Measurements from ENCODE around the gene PCDHGA7. TPM values are rescaled to one million over a fixed set of nuclear protein-coding genes. Genes with fewer than 3 reads are reported as not detected.

PCDHGA7 gene
- total RNA-seq, 1 donor from 2014 or later: 1.6 TPM

- H3K9me3 Mint-ChIP-seq: peaks cover 15% of the 10 kb centered on the region
Observed at GRCh38 chr5:141434006-141434405, 51.5 kb downstream of the PCDHGA7 start.

More at GRCh38 chr5:141434006-141434405, 51.5 kb downstream of the PCDHGA7 start:
- H3K4me1 Mint-ChIP-seq: peaks cover 16% of the 10 kb centered on the region
- intact Hi-C loops (cut with micrococcal nuclease): no loop called here
- ChIA-PET POLR2A (no interaction called here), CTCF (no interaction called here)
- DNase-seq (no peak), ATAC-seq (ENCODE audit: low read depth) (no peak)
- TF ChIP-seq CTCF (IDR thresholded peaks at IDR 0.05): no peak
- H3K4me3 Mint-ChIP-seq: no peak overlapping the region
- no peak overlapping the region for H3K27ac Mint-ChIP-seq
- peaks cover 24% of the 10 kb centered on the region for H3K27me3 Mint-ChIP-seq
- H3K36me3 Mint-ChIP-seq (ENCODE audit: low read depth): peaks cover 4% of the 10 kb centered on the region

Other genes with a start within 250 kb of the PCDHGA7 start
- not detected in 2 replicates for gene PCDHB5, start 247.5 kb upstream of the PCDHGA7 start, total RNA-seq
- gene PCDHB6, start 232.7 kb upstream of the PCDHGA7 start, total RNA-seq: not detected in 2 replicates
- gene PCDHB7, start 210.1 kb upstream of the PCDHGA7 start, total RNA-seq: not detected in 2 replicates
- not detected in 2 replicates for gene PCDHB8, start 205.0 kb upstream of the PCDHGA7 start, total RNA-seq
- not detected in 2 replicates for gene PCDHB16, start 200.4 kb upstream of the PCDHGA7 start, total RNA-seq
- gene PCDHB9, start 195.6 kb upstream of the PCDHGA7 start, total RNA-seq: 0.27 and 0.29 TPM in 2 replicates
- gene PCDHB10, start 190.4 kb upstream of the PCDHGA7 start, total RNA-seq: 0.07 TPM in 1 of 2 replicates, not detected in the other
- not detected in 2 replicates for gene PCDHB11, start 183.1 kb upstream of the PCDHGA7 start, total RNA-seq
- not detected in 2 replicates for gene PCDHB12, start 174.0 kb upstream of the PCDHGA7 start, total RNA-seq
- gene PCDHB13, start 168.8 kb upstream of the PCDHGA7 start, total RNA-seq: 0.07 and 0.09 TPM in 2 replicates
- 0.11 TPM in 1 of 2 replicates, not detected in the other for gene PCDHB14, start 159.4 kb upstream of the PCDHGA7 start, total RNA-seq
- not detected in 2 replicates for gene PCDHB15, start 137.3 kb upstream of the PCDHGA7 start, total RNA-seq
- 2.6 and 3.9 TPM in 2 replicates for gene SLC25A2, start 78.7 kb upstream of the PCDHGA7 start, total RNA-seq
- gene TAF7, start 62.0 kb upstream of the PCDHGA7 start, total RNA-seq: 86.7 and 87.3 TPM in 2 replicates
- 0.20 and 0.29 TPM in 2 replicates for gene PCDHGA1, start 52.2 kb upstream of the PCDHGA7 start, total RNA-seq
- gene PCDHGA2, start 44.0 kb upstream of the PCDHGA7 start, total RNA-seq: 0.09 and 0.15 TPM in 2 replicates
- 0.20 and 0.51 TPM in 2 replicates for gene PCDHGA3, start 38.9 kb upstream of the PCDHGA7 start, total RNA-seq
- 0.37 and 0.44 TPM in 2 replicates for gene PCDHGB1, start 32.6 kb upstream of the PCDHGA7 start, total RNA-seq
- 0.34 and 0.75 TPM in 2 replicates for gene PCDHGA4, start 27.7 kb upstream of the PCDHGA7 start, total RNA-seq
- 2.2 and 2.6 TPM in 2 replicates for gene PCDHGB2, start 22.7 kb upstream of the PCDHGA7 start, total RNA-seq
- 1.1 and 1.2 TPM in 2 replicates for gene PCDHGA5, start 18.6 kb upstream of the PCDHGA7 start, total RNA-seq
- 2.0 and 2.6 TPM in 2 replicates for gene PCDHGB3, start 12.5 kb upstream of the PCDHGA7 start, total RNA-seq
- gene PCDHGA6, start 8.9 kb upstream of the PCDHGA7 start, total RNA-seq: 1.8 and 2.3 TPM in 2 replicates
- gene PCDHGB4, start 5.0 kb downstream of the PCDHGA7 start, total RNA-seq: 0.91 and 1.2 TPM in 2 replicates
- 0.54 and 0.69 TPM in 2 replicates for gene PCDHGA8, start 9.9 kb downstream of the PCDHGA7 start, total RNA-seq
- 1.8 and 2.7 TPM in 2 replicates for gene PCDHGB5, start 15.2 kb downstream of the PCDHGA7 start, total RNA-seq
- 1.1 and 1.3 TPM in 2 replicates for gene PCDHGA9, start 20.0 kb downstream of the PCDHGA7 start, total RNA-seq
- 1.2 and 1.6 TPM in 2 replicates for gene PCDHGB6, start 25.3 kb downstream of the PCDHGA7 start, total RNA-seq
- 1.2 and 1.3 TPM in 2 replicates for gene PCDHGA10, start 30.2 kb downstream of the PCDHGA7 start, total RNA-seq
- 1.2 and 1.4 TPM in 2 replicates for gene PCDHGB7, start 34.9 kb downstream of the PCDHGA7 start, total RNA-seq
- gene PCDHGA11, start 38.3 kb downstream of the PCDHGA7 start, total RNA-seq: 0.73 and 1.1 TPM in 2 replicates
- 1.3 and 1.6 TPM in 2 replicates for gene PCDHGA12, start 47.8 kb downstream of the PCDHGA7 start, total RNA-seq
- 2.6 and 3.3 TPM in 2 replicates for gene PCDHGC3, start 93.2 kb downstream of the PCDHGA7 start, total RNA-seq
- gene PCDHGC4, start 102.3 kb downstream of the PCDHGA7 start, total RNA-seq: 0.69 TPM in 2 replicates
- gene PCDHGC5, start 106.3 kb downstream of the PCDHGA7 start, total RNA-seq: 0.24 and 0.38 TPM in 2 replicates
- gene DIAPH1, start 236.3 kb downstream of the PCDHGA7 start, total RNA-seq: 136 and 138 TPM in 2 replicates

Measured in activated B cell treated with CpG ODN at 0.5 μM for 24 hours (primary cell).